IMR-90 (cell line): ENCODE measurements around the gene VPS41. TPM values are rescaled to one million over a fixed set of nuclear protein-coding genes. Genes with fewer than 3 reads are reported as not detected.

Experiments used
- ATAC-seq: fragments of 200-7000 bp; cut with Tn5 transposase; 2 replicates; pipeline ENCODE4 v1.9.1; 2020; ENCODE audit warnings: low read depth, mild to moderate bottlenecking, moderate library complexity
- BruUV-seq: library from RNA; stranded (reverse); fragments of 400-500 nt; replicated peaks from 2 replicates; lab custom pipeline; 2021; lab: Mats Ljungman, UMichigan
- CTCF ChIA-PET: fragments of 300-600 bp; formaldehyde crosslinking; extraction: SDS; loops from one replicate; lab custom pipeline; 2021; ENCODE audit warnings: antibody characterized with exemption; lab: Yijun Ruan, JAX
- POLR2A ChIA-PET: fragments of 300-600 bp; sonication (Branson Sonifier 250); formaldehyde crosslinking; loops from one replicate; lab custom pipeline; 2022; ENCODE audit warnings: antibody characterized with exemption; ENCODE audit not compliant: unreplicated experiment; lab: Charles Lee
- DNase-seq: peaks from one replicate; pipeline ENCODE4 v3.0.0; 2013
- H2AFZ ChIP-seq: replicated peaks from 2 replicates; pipeline ENCODE3; 2013; ENCODE audit warnings: low read length, mild to moderate bottlenecking; ENCODE audit not compliant: poor library complexity
- H2AK5ac ChIP-seq: 2 replicates; pipeline ENCODE4 v1.6.1; 2013; ENCODE audit warnings: low read depth, low read length, inconsistent platforms
- H2AK9ac ChIP-seq: replicated peaks from 2 replicates; pipeline ENCODE3; 2013; ENCODE audit warnings: mild to moderate bottlenecking, low read depth, low read length, moderate library complexity; ENCODE audit not compliant: poor library complexity
- H2BK120ac ChIP-seq: 2 replicates; pipeline ENCODE4 v1.6.1; 2013; ENCODE audit warnings: low read depth, low read length, inconsistent platforms
- H2BK15ac ChIP-seq: 3 replicates; pipeline ENCODE4 v1.6.1; 2013; ENCODE audit warnings: low read depth, low read length, inconsistent platforms
- H2BK20ac ChIP-seq: 2 replicates; pipeline ENCODE4 v1.6.1; 2013; ENCODE audit warnings: low read depth, mild to moderate bottlenecking, inconsistent platforms, low read length, moderate library complexity
- H2BK5ac ChIP-seq: 2 replicates; pipeline ENCODE4 v1.6.1; 2013; ENCODE audit warnings: mild to moderate bottlenecking, low read depth, low read length, inconsistent platforms; ENCODE audit not compliant: poor library complexity, severe bottlenecking
- H3K14ac ChIP-seq: replicated peaks from 2 replicates; pipeline ENCODE4 v1.6.1; 2013; ENCODE audit warnings: low read depth, low read length, inconsistent platforms
- H3K18ac ChIP-seq: 2 replicates; pipeline ENCODE4 v1.6.1; 2013; ENCODE audit warnings: low read depth, low read length, control low read depth
- H3K23ac ChIP-seq: 2 replicates; pipeline ENCODE4 v1.6.1; 2013; ENCODE audit warnings: low read depth, low read length, inconsistent platforms
- H3K27ac ChIP-seq: 2 replicates; pipeline ENCODE4 v1.5.1; 2013; ENCODE audit warnings: mild to moderate bottlenecking, control low read depth, low read length; ENCODE audit not compliant: insufficient read depth
- H3K27me3 ChIP-seq: 2 replicates; pipeline ENCODE4 v1.6.1; 2013; ENCODE audit warnings: low read length; ENCODE audit not compliant: control insufficient read depth, insufficient read depth
- H3K36me3 ChIP-seq: 2 replicates; pipeline ENCODE4 v1.6.1; 2013; ENCODE audit warnings: low read length, mixed read lengths; ENCODE audit not compliant: control insufficient read depth, insufficient read depth
- H3K4ac ChIP-seq: 2 replicates; pipeline ENCODE4 v1.6.1; 2013; ENCODE audit warnings: low read depth, low read length, inconsistent platforms
- H3K4me1 ChIP-seq: 2 replicates; pipeline ENCODE4 v1.6.1; 2013; ENCODE audit warnings: low read length, mixed read lengths; ENCODE audit not compliant: control insufficient read depth, insufficient read depth
- H3K4me2 ChIP-seq: 2 replicates; pipeline ENCODE4 v1.6.1; 2013; ENCODE audit warnings: low read depth, mild to moderate bottlenecking, control low read depth, low read length, moderate library complexity
- H3K4me3 ChIP-seq: 2 replicates; pipeline ENCODE4 v1.5.1; 2013; ENCODE audit warnings: low read depth, mild to moderate bottlenecking, control low read depth, low read length, moderate library complexity; ENCODE audit not compliant: insufficient read depth
- H3K56ac ChIP-seq: 2 replicates; pipeline ENCODE4 v1.6.1; 2013; ENCODE audit warnings: low read length, inconsistent platforms; ENCODE audit not compliant: insufficient read depth; ENCODE audit errors: extremely low read depth
- H3K79me1 ChIP-seq, 2 experiments: 2 replicates each; pipeline ENCODE4 v1.6.1; 2013; ENCODE audit warnings: low read length in 2 of 2, inconsistent platforms in 1 of 2, low read depth in 1 of 2
- H3K9ac ChIP-seq: 2 replicates; pipeline ENCODE4 v1.6.1; 2013; ENCODE audit warnings: low read depth, low read length, control low read depth
- H3K9me1 ChIP-seq: 2 replicates; pipeline ENCODE4 v1.6.1; 2013; ENCODE audit warnings: low read length, inconsistent platforms; ENCODE audit not compliant: insufficient read depth
- H3K9me3 ChIP-seq: 2 replicates; pipeline ENCODE4 v1.6.1; 2013; ENCODE audit warnings: low read length; ENCODE audit not compliant: control insufficient read depth, insufficient read depth
- H4K20me1 ChIP-seq: 2 replicates; pipeline ENCODE4 v1.6.1; 2013; ENCODE audit warnings: low read length, inconsistent platforms; ENCODE audit not compliant: insufficient read depth
- H4K5ac ChIP-seq: 2 replicates; pipeline ENCODE4 v1.6.1; 2013; ENCODE audit warnings: mild to moderate bottlenecking, low read depth, low read length, control low read depth
- H4K8ac ChIP-seq, 2 experiments: 2 replicates each; pipeline ENCODE4 v1.6.1; 2013; ENCODE audit warnings: low read depth in 2 of 2, low read length in 2 of 2, control low read depth in 1 of 2, inconsistent platforms in 1 of 2
- H4K91ac ChIP-seq: 2 replicates; pipeline ENCODE4 v1.6.1; 2013; ENCODE audit warnings: low read depth, low read length, inconsistent platforms; ENCODE audit not compliant: insufficient read depth
- BHLHE40 ChIP-seq: fragments of 150-350 bp; IDR thresholded peaks from 2 replicates; pipeline ENCODE4 v1.6.1; 2016; ENCODE audit warnings: mild to moderate bottlenecking, low read depth, low read length
- CHD1 ChIP-seq: IDR thresholded peaks from 2 replicates; pipeline ENCODE4 v1.6.1; 2012; ENCODE audit warnings: low read depth, low read length, improper control_type of control experiment
- MAZ ChIP-seq: IDR thresholded peaks from 2 replicates; pipeline ENCODE4 v1.6.1; 2012; ENCODE audit warnings: low read depth, mild to moderate bottlenecking, low read length, improper control_type of control experiment, moderate library complexity, borderline replicate concordance
- POLR2A ChIP-seq: IDR thresholded peaks from 2 replicates; pipeline ENCODE4 v1.6.1; 2012; ENCODE audit warnings: mild to moderate bottlenecking, low read depth, low read length
- SMC3 ChIP-seq: fragments of 150-350 bp; IDR thresholded peaks from 2 replicates; pipeline ENCODE4 v1.6.1; 2016; ENCODE audit warnings: low read depth, mild to moderate bottlenecking, antibody characterized with exemption, low read length, moderate library complexity
- WGBS, 2 experiments: methylation state at CpG; one replicate each; pipeline versions ENCODE4 v1.1.5 to v1.1.7; 2013; ENCODE audit warnings: missing lambda C conversion rate in 2 of 2; ENCODE audit not compliant: insufficient read length in 1 of 2; ENCODE audit errors: extremely low coverage in 2 of 2; 5-methylcytosine and 5-hydroxymethylcytosine counted together
- dilution Hi-C: fragments of 300-500 bp; cut with HindIII; formaldehyde crosslinking; loops from one replicate; pipeline ENCODE4 v1.14.3; 2018; ENCODE audit warnings: low sequenced_read_pairs; ENCODE audit not compliant: unreplicated experiment
- in situ Hi-C: fragments of 300-500 bp; cut with MboI; formaldehyde crosslinking; loops from 3 replicates; pipeline ENCODE4 v1.14.3; 2019; ENCODE audit warnings: low sequenced_read_pairs, inconsistent platforms, mixed read lengths
- intact Hi-C: fragments of 100-400 bp; cut with micrococcal nuclease; formaldehyde crosslinking; loops from 2 replicates; pipeline ENCODE4 v1.10.0; 2022
- polyA plus RNA-seq, 3 experiments: library from polyadenylated mRNA; depleted of rRNA; stranded (reverse); fragments of >200 nt; gene quantifications; 2 replicates each; pipeline ENCODE4 v1.2.3, GENCODE V29; 2012; ENCODE audit warnings: low replicate concordance in 1 of 3
- total RNA-seq: library from RNA; depleted of rRNA; stranded (reverse); fragments of >200 nt; gene quantifications from 2 replicates; pipeline ENCODE4 v1.2.3, GENCODE V29; 2012
- TF ChIP-seq, protein P1 (sequence below): conservative IDR thresholded peaks from 2 replicates; pipeline ENCODE4 v1.5.1; 2012; ENCODE audit warnings: mild to moderate bottlenecking, low read depth, low read length, improper control_type of control experiment
- TF ChIP-seq, protein P2 (sequence below): fragments of 150-350 bp; IDR thresholded peaks from 2 replicates; pipeline ENCODE4 v1.6.1; 2016; ENCODE audit warnings: low read depth, mild to moderate bottlenecking, low read length, moderate library complexity, borderline replicate concordance

Gene VPS41
- total and polyA plus RNA-seq, 2 of the 4 experiments (the other 2 are of a cell fraction), result 16.0 to 28.0 TPM

DNA sequence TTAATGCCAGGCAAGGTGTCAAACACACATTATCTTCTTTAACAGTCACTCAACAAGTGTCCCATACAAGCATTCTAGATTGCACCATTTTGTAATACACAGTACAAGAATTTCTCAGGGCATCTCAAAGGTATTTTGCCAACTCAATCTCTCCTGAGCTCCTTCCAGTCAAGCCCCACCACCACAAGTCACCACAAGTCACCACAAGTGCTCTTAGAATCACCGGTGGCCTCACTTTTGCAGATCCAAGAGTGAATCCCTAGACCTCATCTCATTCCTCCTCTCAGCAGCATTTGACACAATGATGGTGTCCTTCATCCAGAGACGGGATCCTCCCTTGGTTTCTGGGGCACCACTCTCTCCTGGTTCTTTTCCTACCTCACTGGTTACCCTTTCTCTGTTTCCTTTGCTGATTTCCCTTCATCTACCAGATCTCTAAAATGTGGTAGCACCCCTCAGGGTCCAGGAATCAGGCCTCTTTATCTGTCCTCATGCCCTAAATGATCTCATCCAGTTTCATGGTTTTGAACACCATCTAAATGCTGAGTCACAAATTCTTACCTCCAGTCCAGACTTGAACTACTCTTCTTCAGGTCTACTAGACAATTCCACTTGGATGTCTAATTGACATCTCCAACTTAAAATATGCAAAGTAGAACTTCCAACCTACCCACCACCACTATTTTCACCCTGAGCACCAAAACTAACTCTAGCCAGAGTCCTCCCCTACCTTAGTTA lies 26.9 kb downstream of the VPS41 start:
- Histone ChIP-seq H3K27ac (no peak overlapping the region), H3K9me1 (no peaks in the 10 kb centered on the region), H2BK5ac (no peak overlapping the region), H3K27me3 (no peaks in the 10 kb centered on the region), H3K4me2 (no peak overlapping the region), H2BK120ac (no peak overlapping the region), H4K5ac (no peak overlapping the region), H3K23ac (no peak overlapping the region), H2BK15ac (no peak overlapping the region), H2AK5ac (no peak overlapping the region), H3K9ac (no peak overlapping the region), H3K56ac (no peak overlapping the region), H3K14ac (no peak overlapping the region), H3K79me1 (peaks cover 7 to 18% of the 10 kb centered on the region in 2 experiments; a peak in 2 of 4 replicates), H3K4ac (no peak overlapping the region), H2AK9ac (no peak overlapping the region), H3K36me3 (no peaks in the 10 kb centered on the region), H3K4me1 (no peaks in the 10 kb centered on the region), H2AFZ (no peak overlapping the region), H3K9me3 (no peaks in the 10 kb centered on the region), H4K91ac (no peak overlapping the region), H3K4me3 (no peak overlapping the region), H2BK20ac (no peak overlapping the region), H4K8ac (no peak overlapping the region), H4K20me1 (0 out of 2 replicates have a peak, but pooled peaks cover 8% of the 10 kb centered on the region), H3K18ac (no peak overlapping the region)
- dilution Hi-C loops (no loop called here), in situ Hi-C loops (no loop called here), intact Hi-C loops (no loop called here)
- DNase-seq (no peak), ATAC-seq (no peak)
- no TSS peak for BruUV-seq
- TF ChIP-seq MAZ (no peak), CHD1 (no peak), BHLHE40 (no peak), POLR2A (no peak), SMC3 (no peak)
- TF ChIP-seq, protein P1, sequence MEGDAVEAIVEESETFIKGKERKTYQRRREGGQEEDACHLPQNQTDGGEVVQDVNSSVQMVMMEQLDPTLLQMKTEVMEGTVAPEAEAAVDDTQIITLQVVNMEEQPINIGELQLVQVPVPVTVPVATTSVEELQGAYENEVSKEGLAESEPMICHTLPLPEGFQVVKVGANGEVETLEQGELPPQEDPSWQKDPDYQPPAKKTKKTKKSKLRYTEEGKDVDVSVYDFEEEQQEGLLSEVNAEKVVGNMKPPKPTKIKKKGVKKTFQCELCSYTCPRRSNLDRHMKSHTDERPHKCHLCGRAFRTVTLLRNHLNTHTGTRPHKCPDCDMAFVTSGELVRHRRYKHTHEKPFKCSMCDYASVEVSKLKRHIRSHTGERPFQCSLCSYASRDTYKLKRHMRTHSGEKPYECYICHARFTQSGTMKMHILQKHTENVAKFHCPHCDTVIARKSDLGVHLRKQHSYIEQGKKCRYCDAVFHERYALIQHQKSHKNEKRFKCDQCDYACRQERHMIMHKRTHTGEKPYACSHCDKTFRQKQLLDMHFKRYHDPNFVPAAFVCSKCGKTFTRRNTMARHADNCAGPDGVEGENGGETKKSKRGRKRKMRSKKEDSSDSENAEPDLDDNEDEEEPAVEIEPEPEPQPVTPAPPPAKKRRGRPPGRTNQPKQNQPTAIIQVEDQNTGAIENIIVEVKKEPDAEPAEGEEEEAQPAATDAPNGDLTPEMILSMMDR, result no peak
- TF ChIP-seq, protein P2, sequence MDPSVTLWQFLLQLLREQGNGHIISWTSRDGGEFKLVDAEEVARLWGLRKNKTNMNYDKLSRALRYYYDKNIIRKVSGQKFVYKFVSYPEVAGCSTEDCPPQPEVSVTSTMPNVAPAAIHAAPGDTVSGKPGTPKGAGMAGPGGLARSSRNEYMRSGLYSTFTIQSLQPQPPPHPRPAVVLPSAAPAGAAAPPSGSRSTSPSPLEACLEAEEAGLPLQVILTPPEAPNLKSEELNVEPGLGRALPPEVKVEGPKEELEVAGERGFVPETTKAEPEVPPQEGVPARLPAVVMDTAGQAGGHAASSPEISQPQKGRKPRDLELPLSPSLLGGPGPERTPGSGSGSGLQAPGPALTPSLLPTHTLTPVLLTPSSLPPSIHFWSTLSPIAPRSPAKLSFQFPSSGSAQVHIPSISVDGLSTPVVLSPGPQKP, result no peak
- WGBS, 2 experiments, result 86% methylated on average over 1 of the region's 2 CpGs; no CpG with 5 or more reads in 1 of the 2 experiments
- ChIA-PET CTCF (no interaction called here), POLR2A (no interaction called here)
